HL-60 (cell line): ENCODE measurements around the gene MAP1LC3A.

Experiments
- CTCF ChIP-seq: IDR thresholded peaks from one replicate; pipeline ENCODE4 v1.5.1; 2011; ENCODE audit warnings: low read length, control low read depth, inconsistent platforms; ENCODE audit not compliant: insufficient read depth
- GABPA ChIP-seq: IDR thresholded peaks from 2 replicates; pipeline ENCODE4 v1.6.1; 2012; ENCODE audit warnings: low read depth
- POLR2AphosphoS5 ChIP-seq: IDR thresholded peaks from 2 replicates; pipeline ENCODE4 v1.6.1; 2012; ENCODE audit warnings: low read depth
- REST ChIP-seq: IDR thresholded peaks from 2 replicates; pipeline ENCODE4 v1.6.1; 2012; ENCODE audit warnings: low read depth; ENCODE audit not compliant: insufficient replicate concordance
- SPI1 ChIP-seq: IDR thresholded peaks from 2 replicates; pipeline ENCODE4 v1.6.1; 2012; ENCODE audit warnings: low read depth, mild to moderate bottlenecking, borderline replicate concordance

- TF ChIP-seq POLR2AphosphoS5 (no peak), CTCF (no peak), GABPA (no peak), REST (no peak), SPI1 (no peak)
Observed at GRCh38 chr20:34534391-34535165, 23.9 kb upstream of the MAP1LC3A start.
